ENCODE results near the gene FAM3A.

- no peak for TF ChIP-seq CTCF (IDR thresholded peaks at IDR 0.05)
- no peak for TF ChIP-seq POLR2AphosphoS5 (IDR thresholded peaks at IDR 0.05)
Measured at GRCh38 chrX:154467556-154467955, 48.5 kb downstream of the FAM3A start.
